Measurements from ENCODE around the gene EPHA7.

EPHA7 gene

DNA sequence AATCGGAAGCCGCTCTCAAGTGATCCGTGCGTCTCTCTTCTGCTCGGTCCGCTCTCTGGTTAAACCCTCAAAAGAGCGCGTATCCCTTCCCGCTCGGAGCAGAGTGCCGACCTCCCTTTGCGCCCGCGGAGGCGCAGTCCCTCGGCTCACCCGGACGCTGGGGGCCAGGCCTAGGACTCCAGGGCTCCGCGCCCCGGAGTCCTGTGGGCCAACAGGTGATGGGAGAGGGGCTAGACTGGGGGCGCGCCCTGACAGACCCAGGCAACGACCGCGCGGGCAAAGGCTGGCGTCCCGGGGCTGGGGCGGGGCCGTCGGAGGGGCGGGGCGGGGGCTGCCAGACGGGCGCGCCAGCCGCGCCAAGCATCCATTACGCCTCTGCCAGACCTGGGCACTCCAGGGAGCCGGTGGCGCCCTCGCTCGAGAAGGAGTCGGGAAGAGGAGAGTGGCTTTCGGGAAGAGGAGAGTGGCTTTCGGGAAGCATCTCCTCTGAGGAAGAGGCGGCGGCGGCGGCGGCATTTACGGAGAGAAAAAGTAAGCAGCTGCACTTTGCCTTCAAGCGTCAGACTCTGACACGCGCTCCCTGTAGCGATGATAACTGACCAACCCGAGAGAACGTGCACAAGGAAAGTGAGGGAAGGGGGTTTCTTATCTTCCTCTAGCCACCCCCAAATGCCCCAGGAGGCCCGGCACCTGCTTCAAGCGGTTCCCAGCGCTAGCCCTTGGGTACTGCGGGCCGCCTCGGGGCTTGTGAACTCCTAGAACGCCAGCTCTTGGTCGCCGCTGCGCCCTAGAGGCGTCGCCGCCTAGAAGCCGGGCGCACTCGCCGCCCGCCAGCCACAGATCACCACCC lies 2.6 kb downstream of the EPHA7 start:
- Histone ChIP-seq H3K4me3 (ENCODE audit: low read depth, low read length) (peak overlapping the region; percentile 75), H3K27ac (ENCODE audit: extremely low read depth, low read depth, low read length) (peak overlapping the region; percentile 97), H3K36me3 (ENCODE audit: control insufficient read depth in 2 of 2, insufficient read depth in 1 of 2, low read length in 2 of 2) (no peaks in the 10 kb centered on the region; a peak in 1 of 3 replicates), H3K9me3 (ENCODE audit: control insufficient read depth, insufficient read depth, low read depth, low read length) (no peaks in the 10 kb centered on the region), H3K4me1 (ENCODE audit: control insufficient read depth, insufficient read depth, low read length) (peaks cover 20% of the 10 kb centered on the region; the same call in 1 of the 2 replicates)
- CTCF ChIA-PET, result interaction anchor here (0.6 to 1.3 kb wide), 6 partner anchors 12 to 312 kb away, joined by 3 to 5 read pairs (median 3); no protein-coding TSS in a partner anchor
- POLR2A ChIA-PET, result interaction anchor here (1.0 to 4.8 kb wide), 8 partner anchors 8 to 233 kb away, joined by 3 to 125 read pairs (median 22); no protein-coding TSS in a partner anchor
- TF ChIP-seq ZNF138 (tag by site-specific recombination; IDR thresholded peaks at IDR 0.05; ENCODE audit: borderline replicate concordance) (no peak), ZNF169 (tag by site-specific recombination; IDR thresholded peaks at IDR 0.05) (no peak), GLIS1 (tag by site-specific recombination; IDR thresholded peaks at IDR 0.05) (no peak; the same call in 1 of the 2 replicates), ZBTB7A (tag by site-specific recombination; IDR thresholded peaks at IDR 0.05; ENCODE audit: low read depth) (no peak), CTCF (tag by site-specific recombination; IDR thresholded peaks at IDR 0.05) (0 out of 2 replicates have a peak, but pooled peaks have one; percentile 4), ZNF112 (tag by site-specific recombination; IDR thresholded peaks at IDR 0.05) (no peak), ZNF423 (tag by site-specific recombination; IDR thresholded peaks at IDR 0.05) (peak; percentile 44; the same call in 1 of the 2 replicates), ZNF521 (tag by site-specific recombination; IDR thresholded peaks at IDR 0.05) (no peak), ZNF335 (tag by site-specific recombination; conservative IDR thresholded peaks at IDR 0.05) (0 out of 2 replicates have a peak, but pooled peaks have one; percentile 40), MYNN (tag by site-specific recombination; IDR thresholded peaks at IDR 0.05; ENCODE audit: borderline replicate concordance) (no peak), ZNF48 (tag by site-specific recombination; IDR thresholded peaks at IDR 0.05) (no peak), ZNF561 (tag by site-specific recombination; IDR thresholded peaks at IDR 0.05; ENCODE audit: borderline replicate concordance) (peak; percentile 40; the same call in 1 of the 2 replicates), ZNF266 (tag by site-specific recombination; IDR thresholded peaks at IDR 0.05; ENCODE audit: low read depth) (no peak), INSM2 (tag by site-specific recombination; IDR thresholded peaks at IDR 0.05) (no peak), ZNF555 (tag by site-specific recombination; conservative IDR thresholded peaks at IDR 0.05) (no peak), ZBTB21 (tag by site-specific recombination; IDR thresholded peaks at IDR 0.05) (no peak), PRDM10 (tag by site-specific recombination; IDR thresholded peaks at IDR 0.05) (no peak), ZNF76 (tag by site-specific recombination; IDR thresholded peaks at IDR 0.05; ENCODE audit: borderline replicate concordance, low read depth) (peak; percentile 95), ZSCAN30 (tag by site-specific recombination; IDR thresholded peaks at IDR 0.05) (0 out of 2 replicates have a peak, but pooled peaks have one; percentile 15), ZNF549 (tag by site-specific recombination; IDR thresholded peaks at IDR 0.05) (no peak), WT1 (tag by site-specific recombination; IDR thresholded peaks at IDR 0.05) (no peak; the same call in 1 of the 2 replicates), ZNF175 (tag by site-specific recombination; IDR thresholded peaks at IDR 0.05) (no peak), ZNF324 (tag by site-specific recombination; IDR thresholded peaks at IDR 0.05) (no peak), OVOL3 (tag by site-specific recombination; IDR thresholded peaks at IDR 0.05) (no peak)
- TF ChIP-seq, protein P1, sequence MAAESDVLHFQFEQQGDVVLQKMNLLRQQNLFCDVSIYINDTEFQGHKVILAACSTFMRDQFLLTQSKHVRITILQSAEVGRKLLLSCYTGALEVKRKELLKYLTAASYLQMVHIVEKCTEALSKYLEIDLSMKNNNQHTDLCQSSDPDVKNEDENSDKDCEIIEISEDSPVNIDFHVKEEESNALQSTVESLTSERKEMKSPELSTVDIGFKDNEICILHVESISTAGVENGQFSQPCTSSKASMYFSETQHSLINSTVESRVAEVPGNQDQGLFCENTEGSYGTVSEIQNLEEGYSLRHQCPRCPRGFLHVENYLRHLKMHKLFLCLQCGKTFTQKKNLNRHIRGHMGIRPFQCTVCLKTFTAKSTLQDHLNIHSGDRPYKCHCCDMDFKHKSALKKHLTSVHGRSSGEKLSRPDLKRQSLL (tag by site-specific recombination; IDR thresholded peaks at IDR 0.05), result no peak
- TF ChIP-seq, protein P2, sequence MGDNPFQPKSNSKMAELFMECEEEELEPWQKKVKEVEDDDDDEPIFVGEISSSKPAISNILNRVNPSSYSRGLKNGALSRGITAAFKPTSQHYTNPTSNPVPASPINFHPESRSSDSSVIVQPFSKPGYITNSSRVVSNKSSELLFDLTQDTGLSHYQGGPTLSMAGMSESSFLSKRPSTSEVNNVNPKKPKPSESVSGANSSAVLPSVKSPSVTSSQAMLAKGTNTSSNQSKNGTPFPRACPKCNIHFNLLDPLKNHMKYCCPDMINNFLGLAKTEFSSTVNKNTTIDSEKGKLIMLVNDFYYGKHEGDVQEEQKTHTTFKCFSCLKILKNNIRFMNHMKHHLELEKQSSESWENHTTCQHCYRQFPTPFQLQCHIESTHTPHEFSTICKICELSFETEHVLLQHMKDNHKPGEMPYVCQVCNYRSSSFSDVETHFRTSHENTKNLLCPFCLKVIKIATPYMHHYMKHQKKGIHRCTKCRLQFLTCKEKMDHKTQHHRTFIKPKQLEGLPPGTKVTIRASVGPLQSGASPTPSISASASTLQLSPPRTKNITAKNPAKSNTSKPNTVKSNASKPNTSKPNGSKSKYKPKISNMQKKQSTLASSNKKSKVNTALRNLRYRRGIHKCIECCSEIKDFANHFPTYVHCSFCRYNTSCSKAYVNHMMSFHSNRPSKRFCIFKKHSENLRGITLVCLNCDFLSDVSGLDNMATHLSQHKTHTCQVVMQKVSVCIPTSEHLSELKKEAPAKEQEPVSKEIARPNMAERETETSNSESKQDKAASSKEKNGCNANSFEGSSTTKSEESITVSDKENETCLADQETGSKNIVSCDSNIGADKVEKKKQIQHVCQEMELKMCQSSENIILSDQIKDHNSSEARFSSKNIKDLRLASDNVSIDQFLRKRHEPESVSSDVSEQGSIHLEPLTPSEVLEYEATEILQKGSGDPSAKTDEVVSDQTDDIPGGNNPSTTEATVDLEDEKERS (tag by site-specific recombination; IDR thresholded peaks at IDR 0.05), result no peak
